Activated B cell treated with CpG ODN at 0.5 μM for 24 hours (primary cell): ENCODE data around the gene WTAP. TPM values are rescaled to one million over a fixed set of nuclear protein-coding genes. Genes with fewer than 3 reads are reported as not detected.
"Not testable (repeated sequence)": the region's sequence is repeated elsewhere in the genome, so short reads cannot be mapped to it uniquely, and the experiment has no call there.

Experiments
- ATAC-seq: fragments of 200-7000 bp; cut with Tn5 transposase; one replicate; pipeline ENCODE4 v1.10.0; 2021; ENCODE audit warnings: low read depth, mild to moderate bottlenecking, moderate library complexity
- CTCF ChIA-PET: fragments of 350-600 bp; sonication (Branson Sonifier 250); formaldehyde crosslinking; loops from one replicate; lab custom pipeline; 2021; ENCODE audit warnings: antibody characterized with exemption; lab: Charles Lee
- POLR2A ChIA-PET: fragments of 350-600 bp; sonication (Branson Sonifier 250); formaldehyde crosslinking; loops from one replicate; lab custom pipeline; 2021; ENCODE audit warnings: antibody characterized with exemption; lab: Charles Lee
- DNase-seq: peaks from one replicate; pipeline ENCODE4 v3.0.0; 2022
- H3K27ac Mint-ChIP-seq: one replicate; pipeline ENCODE4 v1.8.0; 2020; ENCODE audit warnings: mixed read lengths
- H3K27me3 Mint-ChIP-seq: one replicate; pipeline ENCODE4 v1.8.0; 2021; ENCODE audit warnings: mixed read lengths
- H3K36me3 Mint-ChIP-seq: one replicate; pipeline ENCODE4 v1.8.0; 2021; ENCODE audit warnings: low read depth, mixed read lengths
- H3K4me1 Mint-ChIP-seq: one replicate; pipeline ENCODE4 v1.8.0; 2021; ENCODE audit warnings: mixed read lengths
- H3K4me3 Mint-ChIP-seq: one replicate; pipeline ENCODE4 v1.8.0; 2020; ENCODE audit warnings: mild to moderate bottlenecking, mixed read lengths
- H3K9me3 Mint-ChIP-seq: one replicate; pipeline ENCODE4 v1.8.0; 2020; ENCODE audit warnings: mixed read lengths
- CTCF ChIP-seq: fragments of 200-600 bp; IDR thresholded peaks from one replicate; pipeline ENCODE4 v1.8.0; 2022; ENCODE audit warnings: antibody characterized with exemption, mild to moderate bottlenecking
- intact Hi-C: fragments of 100-400 bp; cut with micrococcal nuclease; formaldehyde crosslinking; loops from one replicate; pipeline ENCODE4 v1.15.1; 2024
- total RNA-seq: library from RNA; stranded (reverse); gene quantifications from 2 replicates; pipeline ENCODE4 v1.2.3, GENCODE V29; 2022

The WTAP gene
- total RNA-seq, 1 donor from 2014 or later, result 141 TPM

GRCh38 chr6:159736908-159737307 is 9.6 kb downstream of the WTAP start:
- peaks cover 23% of the 10 kb centered on the region for H3K4me1 Mint-ChIP-seq
- ChIA-PET CTCF (interaction anchor here (1.2 kb wide), 1 partner anchor 42 kb away, joined by 4 read pairs; no protein-coding TSS in a partner anchor), POLR2A (no interaction called here)
- peaks cover 43% of the 10 kb centered on the region for H3K36me3 Mint-ChIP-seq
- TF ChIP-seq CTCF, result no peak
- DNase-seq (no peak), ATAC-seq (no peak)
- H3K4me3 Mint-ChIP-seq, result no peak overlapping the region
- no peaks in the 10 kb centered on the region for H3K9me3 Mint-ChIP-seq
- no peak overlapping the region for H3K27ac Mint-ChIP-seq
- H3K27me3 Mint-ChIP-seq, result no peaks in the 10 kb centered on the region
- intact Hi-C loops, result no loop called here

- no peak overlapping the region for H3K27ac Mint-ChIP-seq
- ATAC-seq, result no peak
- H3K27me3 Mint-ChIP-seq, result no peaks in the 10 kb centered on the region
- CTCF ChIA-PET, result no interaction called here
- intact Hi-C loops, result no loop called here
- no peak overlapping the region for H3K4me3 Mint-ChIP-seq
- no peak for TF ChIP-seq CTCF
- no peaks in the 10 kb centered on the region for H3K9me3 Mint-ChIP-seq
- peaks cover 59% of the 10 kb centered on the region for H3K36me3 Mint-ChIP-seq
- no peak for DNase-seq
- POLR2A ChIA-PET, result no interaction called here
- peaks cover 16% of the 10 kb centered on the region for H3K4me1 Mint-ChIP-seq
Measured at GRCh38 chr6:159739341-159739740, 12.0 kb downstream of the WTAP start.

GRCh38 chr6:159742165-159742564 is 14.9 kb downstream of the WTAP start:
- Mint-ChIP-seq H3K4me3 (no peak overlapping the region), H3K4me1 (peaks cover 3% of the 10 kb centered on the region), H3K27me3 (no peaks in the 10 kb centered on the region), H3K27ac (no peak overlapping the region), H3K9me3 (no peaks in the 10 kb centered on the region), H3K36me3 (peaks cover 78% of the 10 kb centered on the region)
- ChIA-PET CTCF (no interaction called here), POLR2A (no interaction called here)
- intact Hi-C loops, result loop anchor here (2.0 kb wide), 1 partner anchor 13 kb away; no protein-coding TSS in a partner anchor
- DNase-seq (no peak), ATAC-seq (no peak)
- no peak for TF ChIP-seq CTCF

GRCh38 chr6:159745081-159745480 is 17.8 kb downstream of the WTAP start:
- DNase-seq (no peak), ATAC-seq (no peak)
- ChIA-PET POLR2A (no interaction called here), CTCF (no interaction called here)
- Mint-ChIP-seq H3K9me3 (no peaks in the 10 kb centered on the region), H3K4me3 (no peak overlapping the region), H3K4me1 (no peaks in the 10 kb centered on the region), H3K36me3 (peaks cover 88% of the 10 kb centered on the region), H3K27me3 (no peaks in the 10 kb centered on the region), H3K27ac (no peak overlapping the region)
- no peak for TF ChIP-seq CTCF
- intact Hi-C loops, result no loop called here

- no peak for DNase-seq
- no peaks in the 10 kb centered on the region for H3K9me3 Mint-ChIP-seq
- no peak overlapping the region for H3K4me3 Mint-ChIP-seq
- intact Hi-C loops, result no loop called here
- ATAC-seq, result no peak
- H3K4me1 Mint-ChIP-seq, result no peaks in the 10 kb centered on the region
- CTCF ChIA-PET, result interaction anchor here (0.6 to 1.1 kb wide), 2 partner anchors 25 to 53 kb away, joined by 3 read pairs; partner anchors contain the start of gene SOD2
- no peak overlapping the region for H3K27ac Mint-ChIP-seq
- no peak for TF ChIP-seq CTCF
- no peaks in the 10 kb centered on the region for H3K27me3 Mint-ChIP-seq
- POLR2A ChIA-PET, result interaction anchor here (1.2 kb wide), 1 partner anchor 17 kb away, joined by 3 read pairs; no protein-coding TSS in a partner anchor
- peaks cover 84% of the 10 kb centered on the region for H3K36me3 Mint-ChIP-seq
Measured at GRCh38 chr6:159746759-159747158, 19.5 kb downstream of the WTAP start.

GRCh38 chr6:159748127-159748526 is 20.8 kb downstream of the WTAP start:
- POLR2A ChIA-PET, result interaction anchor here (1.2 kb wide), 1 partner anchor 19 kb away, joined by 3 read pairs; no protein-coding TSS in a partner anchor

More at GRCh38 chr6:159748127-159748526, 20.8 kb downstream of the WTAP start:
- H3K27ac Mint-ChIP-seq, intact Hi-C loops, H3K4me1 Mint-ChIP-seq, H3K4me3 Mint-ChIP-seq, CTCF ChIA-PET, DNase-seq, H3K9me3 Mint-ChIP-seq, ATAC-seq, H3K27me3 Mint-ChIP-seq: not testable (repeated sequence)
- H3K36me3 Mint-ChIP-seq, result peaks cover 83% of the 10 kb centered on the region
